Stimulated activated CD4-positive, alpha-beta T cell treated with anti-CD3 and anti-CD28 coated beads, TNF-alpha, amount 100 ng/mL, for 4 hours (primary cell): ENCODE results near the gene CASP10.
"Not testable (repeated sequence)": the region's sequence is repeated elsewhere in the genome, so short reads cannot be mapped to it uniquely, and the experiment has no call there.

Experiments
- DNase-seq, 3 experiments: peaks; one replicate each; pipeline ENCODE4 v3.0.0-alpha.2; 2020; ENCODE audit warnings: low read depth in 3 of 3

Gene CASP10, protein sequence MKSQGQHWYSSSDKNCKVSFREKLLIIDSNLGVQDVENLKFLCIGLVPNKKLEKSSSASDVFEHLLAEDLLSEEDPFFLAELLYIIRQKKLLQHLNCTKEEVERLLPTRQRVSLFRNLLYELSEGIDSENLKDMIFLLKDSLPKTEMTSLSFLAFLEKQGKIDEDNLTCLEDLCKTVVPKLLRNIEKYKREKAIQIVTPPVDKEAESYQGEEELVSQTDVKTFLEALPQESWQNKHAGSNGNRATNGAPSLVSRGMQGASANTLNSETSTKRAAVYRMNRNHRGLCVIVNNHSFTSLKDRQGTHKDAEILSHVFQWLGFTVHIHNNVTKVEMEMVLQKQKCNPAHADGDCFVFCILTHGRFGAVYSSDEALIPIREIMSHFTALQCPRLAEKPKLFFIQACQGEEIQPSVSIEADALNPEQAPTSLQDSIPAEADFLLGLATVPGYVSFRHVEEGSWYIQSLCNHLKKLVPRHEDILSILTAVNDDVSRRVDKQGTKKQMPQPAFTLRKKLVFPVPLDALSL

DNA sequence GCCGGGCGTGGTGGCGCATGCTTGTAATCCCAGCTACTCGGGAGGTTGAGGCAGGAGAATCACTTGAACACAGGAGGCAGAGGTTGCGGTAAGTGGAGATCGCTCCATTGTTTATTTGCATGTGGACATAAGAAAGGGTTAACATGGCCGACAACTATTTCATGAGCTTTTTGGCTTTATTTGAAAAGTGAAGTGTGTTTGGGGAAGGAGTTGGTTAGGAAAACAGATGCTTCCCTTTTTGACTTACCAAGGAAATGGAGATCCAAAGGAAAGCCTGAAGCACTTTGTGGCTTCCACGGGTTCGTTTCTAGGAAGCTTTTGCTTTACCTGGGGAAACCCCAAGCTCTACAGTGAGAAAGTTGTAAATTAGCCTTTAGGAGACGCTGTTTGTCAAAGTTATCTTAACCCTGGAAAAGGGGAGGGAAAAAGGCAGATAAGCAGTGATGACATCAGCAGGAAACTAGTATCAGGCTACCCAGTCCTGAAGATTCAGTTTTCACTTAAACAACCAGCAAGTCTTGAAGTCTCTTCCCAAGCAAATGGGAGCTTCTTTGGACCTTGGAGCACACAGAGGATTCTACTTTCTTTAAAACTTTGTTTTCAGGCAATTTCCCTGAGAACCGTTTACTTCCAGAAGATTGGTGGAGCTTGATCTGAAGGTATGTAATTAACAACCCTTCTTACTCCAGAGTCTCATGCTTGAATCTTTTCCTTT lies at the start of gene CASP10:
Gene CASP10 (plus strand): TSS at position 492 of the 715 bp plus-strand sequence. CDS start 2,637 bp downstream, outside the sequence.
- peak in 1 of 3 experiments; percentile 12 for DNase-seq

DNA sequence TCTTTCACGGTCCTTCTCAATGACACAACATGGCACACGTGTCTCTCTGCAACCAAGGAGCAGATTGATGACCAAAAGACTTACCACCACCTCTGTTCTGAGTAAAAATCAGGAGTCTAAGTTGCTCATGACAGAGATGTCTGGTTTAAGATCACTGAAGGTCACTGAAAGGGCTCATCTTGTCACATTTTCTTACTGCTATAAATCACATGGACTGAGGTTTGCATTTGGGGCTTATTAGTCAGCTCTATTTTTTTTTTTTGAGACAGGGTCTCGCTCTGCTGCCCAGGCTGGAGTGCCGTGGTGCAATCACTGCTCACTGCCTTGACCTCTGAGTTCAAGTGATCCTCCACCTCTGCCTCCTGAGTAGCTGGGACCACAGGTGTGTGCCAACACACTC lies 47.6 kb upstream of the CASP10 start:
- DNase-seq = no peak

DNA sequence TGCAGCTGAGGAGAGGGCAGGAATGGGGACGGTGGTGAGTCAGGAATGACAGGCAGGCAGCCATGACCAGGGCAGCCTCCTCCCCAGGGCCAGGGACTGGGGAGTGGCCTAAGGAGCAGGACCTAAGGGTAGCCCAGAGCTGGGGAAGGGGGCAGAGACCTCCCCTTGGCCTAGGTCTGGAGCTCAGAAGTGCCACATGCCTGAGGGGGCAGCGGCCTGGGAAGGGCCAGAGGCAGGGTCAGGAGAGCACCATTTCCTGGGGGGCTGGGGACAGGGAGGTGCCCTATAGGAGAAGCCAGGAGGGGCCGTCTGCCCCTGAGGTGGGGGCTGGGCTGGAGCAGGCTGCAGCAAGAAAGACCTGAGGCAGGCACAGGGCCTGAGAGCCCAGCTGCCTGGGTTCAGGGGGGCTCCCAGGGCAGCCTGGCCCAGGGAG lies 46.0 kb upstream of the CASP10 start:
- DNase-seq = no peak

DNA sequence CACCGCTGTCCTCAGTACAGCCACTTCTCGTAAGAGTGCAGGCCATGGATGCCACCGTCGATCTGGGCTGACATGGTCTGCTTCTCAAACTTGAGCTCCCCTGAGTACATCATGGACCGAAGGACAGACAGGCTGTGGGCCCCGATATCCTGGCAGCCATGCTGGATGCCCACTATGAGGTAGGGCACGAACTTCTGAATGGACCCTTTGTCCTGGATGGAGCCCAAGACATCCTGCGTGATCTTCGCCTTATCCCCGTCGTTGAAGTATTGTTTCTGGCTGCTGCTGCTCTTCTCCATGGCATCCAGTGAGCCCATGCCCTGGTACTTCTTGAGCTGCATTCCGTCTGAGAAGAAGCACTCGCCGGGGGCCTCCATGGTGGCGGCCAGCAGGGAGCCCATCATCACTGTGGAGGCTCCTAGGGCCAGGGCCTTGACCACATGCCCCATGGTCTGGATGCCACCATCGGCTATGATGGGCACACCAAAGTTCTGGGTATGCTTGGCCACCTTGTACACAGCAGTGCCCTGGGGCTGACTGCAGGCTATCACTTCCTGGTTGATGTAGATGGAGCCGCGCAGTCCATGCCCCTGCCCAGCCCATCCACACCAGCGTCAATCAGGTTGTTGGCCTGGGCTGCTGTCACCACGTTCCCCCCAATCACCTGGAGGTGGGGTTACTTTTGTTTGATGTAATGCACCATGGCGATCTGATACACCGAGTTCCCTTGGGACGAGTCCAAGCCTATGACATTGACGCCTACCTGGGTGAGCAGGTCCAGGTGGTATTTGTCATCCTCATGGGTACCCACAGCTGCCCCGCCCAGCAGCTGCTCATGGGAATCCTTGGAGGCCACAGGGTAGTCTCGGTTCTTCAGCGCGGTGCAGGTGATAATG lies 45.2 kb upstream of the CASP10 start:
- no peak for DNase-seq

DNA sequence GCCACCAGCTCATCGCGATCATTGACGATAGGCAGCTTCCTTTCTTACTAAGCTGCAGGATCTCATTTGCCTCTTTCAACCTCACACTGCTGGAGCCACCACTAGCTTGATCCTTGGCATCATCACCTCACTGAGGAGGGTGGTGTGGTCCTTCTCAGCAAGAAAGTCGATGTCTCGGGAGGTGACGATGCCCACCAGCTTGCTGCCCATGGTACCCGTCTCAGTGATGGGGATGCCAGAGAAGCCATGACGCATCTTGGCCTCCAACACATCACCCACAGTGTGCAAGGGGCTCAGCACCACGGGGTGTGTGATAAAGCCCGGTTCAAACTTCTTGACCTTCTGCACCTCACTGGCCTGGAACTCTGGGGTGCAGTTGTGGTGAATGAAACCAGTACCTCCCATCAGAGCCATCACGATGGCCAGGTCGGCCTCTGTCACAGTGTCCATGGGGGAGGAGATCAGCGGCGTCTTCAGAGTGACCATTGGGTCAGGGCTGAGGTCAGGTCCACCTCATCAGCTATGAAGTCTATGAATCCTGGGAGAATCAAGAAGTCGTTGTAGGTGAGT lies 44.5 kb upstream of the CASP10 start:
- no peak for DNase-seq

DNA sequence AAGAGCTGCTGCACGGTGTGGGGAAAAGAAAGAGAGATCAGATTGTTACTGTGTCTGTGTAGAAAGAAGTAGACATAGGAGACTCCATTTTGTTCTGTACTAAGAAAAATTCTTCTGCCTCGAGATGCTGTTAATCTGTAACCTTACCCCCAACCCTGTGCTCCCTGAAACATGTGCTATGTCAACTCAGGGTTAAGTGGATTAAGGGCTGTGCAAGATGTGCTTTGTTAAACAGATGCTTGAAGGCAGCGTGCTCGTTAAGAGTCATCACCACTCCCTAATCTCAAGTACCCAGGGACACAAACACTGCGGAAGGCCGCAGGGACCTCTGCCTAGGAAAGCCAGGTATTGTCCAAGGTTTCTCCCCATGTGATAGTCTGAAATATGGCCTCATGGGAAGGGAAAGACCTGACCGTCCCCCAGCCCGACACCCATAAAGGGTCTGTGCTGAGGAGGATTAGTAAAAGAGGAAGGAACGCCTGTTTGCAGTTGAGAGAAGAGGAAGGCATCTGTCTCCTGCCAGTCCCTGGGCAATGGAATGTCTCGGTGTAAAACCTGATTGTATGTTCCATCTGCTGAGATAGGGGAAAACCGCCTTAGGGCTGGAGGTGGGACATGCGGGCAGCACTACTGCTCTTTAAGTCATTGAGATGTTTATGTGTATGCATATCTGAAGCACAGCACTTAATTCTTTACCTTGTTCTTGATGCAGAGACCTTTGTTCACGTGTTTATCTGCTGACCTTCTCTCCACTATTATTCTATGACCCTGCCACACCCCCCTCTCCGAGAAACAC lies 43.8 kb upstream of the CASP10 start:
- not testable (repeated sequence) for DNase-seq

DNA sequence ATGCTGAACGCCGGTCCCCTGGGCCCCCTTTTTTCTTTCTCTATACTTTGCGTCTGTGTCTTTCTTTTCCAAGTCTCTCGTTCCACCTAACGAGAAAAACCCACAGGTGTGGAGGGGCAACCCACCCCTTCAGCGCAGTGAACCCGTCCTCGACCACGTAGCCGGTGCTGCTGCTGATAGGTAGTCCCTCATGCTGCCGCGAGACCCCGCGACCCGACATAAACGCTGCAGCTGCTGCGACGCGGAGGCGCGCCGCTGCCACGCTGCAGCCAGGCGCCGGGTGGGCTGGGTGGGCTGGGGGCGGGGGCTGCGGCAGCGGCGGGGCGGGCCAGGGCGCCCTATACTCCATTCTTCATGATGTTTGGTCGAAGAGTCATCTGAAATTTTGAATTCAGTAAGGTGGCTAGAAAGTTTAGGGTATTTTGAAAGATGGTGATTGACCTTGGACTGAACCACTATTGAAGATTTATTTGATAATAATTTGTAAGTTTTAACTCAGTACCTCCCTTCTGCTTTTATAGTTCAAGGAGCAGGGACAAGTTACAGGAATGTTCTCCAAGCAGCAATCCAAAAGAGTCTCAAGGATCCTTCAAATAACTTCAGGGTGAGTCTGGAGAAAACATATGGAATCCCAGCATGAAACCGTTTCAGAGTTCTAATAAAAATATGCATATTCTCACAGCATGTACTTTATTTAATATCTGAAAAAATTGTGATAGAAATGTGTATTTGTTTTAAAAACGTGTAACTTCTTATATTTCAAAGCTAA lies 42.9 kb upstream of the CASP10 start:
- no peak for DNase-seq

DNA sequence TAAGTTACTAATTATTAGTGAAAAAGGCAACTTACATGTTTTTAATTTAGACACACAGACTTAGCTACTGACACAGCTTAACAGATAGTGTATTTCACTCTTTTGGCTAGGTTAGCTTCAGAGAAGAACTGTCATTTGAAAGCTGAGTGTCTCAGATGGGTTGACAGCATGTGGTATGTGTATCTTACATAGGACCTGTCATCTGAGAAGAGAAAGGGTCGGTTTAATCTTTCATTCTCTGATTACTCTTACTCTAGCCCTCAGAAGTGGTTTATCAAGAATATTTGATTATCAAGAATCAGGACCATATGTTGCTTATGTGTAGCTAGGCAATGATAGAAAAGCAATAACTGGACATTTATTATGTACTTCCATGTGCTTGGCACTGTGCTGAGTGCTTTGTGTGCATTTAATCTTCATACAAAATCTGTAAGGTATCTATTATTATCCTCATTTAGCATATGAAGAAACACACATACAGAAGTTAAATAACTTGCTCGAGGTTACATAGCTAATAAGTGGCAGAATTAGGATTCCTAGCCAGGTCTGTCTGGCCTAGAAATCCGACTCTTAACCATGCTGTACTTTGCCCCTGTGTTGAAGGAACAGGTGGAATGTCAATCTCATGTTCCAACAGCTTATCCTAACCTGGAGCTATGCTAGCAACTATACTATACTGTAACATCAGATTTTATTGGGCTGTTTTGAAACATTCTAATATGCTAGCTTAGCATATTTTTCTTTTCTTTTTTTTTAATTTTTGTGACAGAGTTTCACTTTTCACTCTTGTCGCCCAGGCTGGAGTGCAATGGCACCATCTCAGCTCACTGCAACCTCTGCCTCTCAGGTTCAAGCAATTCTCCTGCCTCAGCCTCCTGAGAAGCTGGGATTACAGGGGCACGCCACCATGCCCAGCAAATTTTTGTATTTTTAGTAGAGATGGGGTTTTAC lies 38.6 kb upstream of the CASP10 start:
- no peak for DNase-seq

DNA sequence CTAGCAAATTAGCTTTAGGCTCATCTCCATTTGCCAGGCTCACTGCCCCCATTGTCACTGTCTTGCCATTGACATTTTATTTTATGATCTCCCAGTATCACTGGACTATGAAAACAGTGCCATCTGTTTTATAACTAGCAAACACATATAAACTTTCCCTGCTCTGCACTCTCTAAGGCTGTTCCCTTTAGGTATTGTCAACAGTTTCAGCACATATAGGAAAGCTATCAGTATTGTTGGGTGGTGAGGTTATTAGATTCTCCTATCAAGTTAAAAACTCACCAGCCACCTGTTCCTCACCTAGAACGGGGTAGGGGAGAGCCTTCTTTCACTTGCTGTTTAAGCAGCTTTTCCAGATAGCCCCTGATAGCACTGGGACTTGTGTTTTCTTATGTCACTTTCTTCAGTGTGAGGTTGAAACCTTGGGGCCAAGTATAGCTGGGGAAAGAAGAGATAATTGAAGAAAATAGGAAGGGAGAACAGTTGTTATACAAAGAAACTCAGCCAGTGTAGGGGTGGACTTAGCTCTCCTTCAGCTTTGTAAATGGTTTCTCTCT lies 34.4 kb upstream of the CASP10 start:
- DNase-seq = no peak

DNA sequence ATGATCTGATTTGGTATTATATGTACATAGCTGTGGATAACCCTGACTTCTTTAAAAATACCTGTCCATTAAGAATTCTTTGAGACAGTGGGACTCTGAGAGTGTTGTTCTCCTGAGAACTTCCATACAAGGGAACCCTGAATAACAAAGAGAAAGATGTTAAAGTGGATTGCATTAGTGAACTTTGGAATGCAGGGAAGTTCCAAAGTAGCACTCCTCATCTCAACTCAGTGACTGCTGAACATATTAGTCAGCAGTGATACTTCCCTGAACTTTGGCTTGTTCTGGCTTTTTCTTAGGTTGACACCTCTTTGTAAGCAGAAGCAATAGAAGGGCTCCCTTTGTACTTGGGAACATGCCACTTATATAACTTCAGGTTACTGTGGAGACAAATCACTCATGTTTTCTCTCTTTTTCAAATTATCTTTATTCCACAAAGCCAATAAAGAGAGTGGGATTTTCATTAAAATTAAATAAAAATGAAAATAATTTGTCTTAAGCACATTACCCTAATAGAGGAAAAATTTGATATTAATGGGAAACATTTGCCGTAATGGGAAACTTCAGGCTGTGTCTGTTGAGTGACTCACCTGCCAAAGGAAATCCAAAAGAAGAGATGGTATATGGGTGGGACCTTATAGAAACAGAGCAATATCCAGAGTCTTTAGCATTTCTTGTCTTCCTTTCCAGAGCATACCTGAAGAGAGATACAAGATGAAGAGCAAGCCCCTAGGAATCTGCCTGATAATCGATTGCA lies 33.7 kb upstream of the CASP10 start:
- DNase-seq = no peak

DNA sequence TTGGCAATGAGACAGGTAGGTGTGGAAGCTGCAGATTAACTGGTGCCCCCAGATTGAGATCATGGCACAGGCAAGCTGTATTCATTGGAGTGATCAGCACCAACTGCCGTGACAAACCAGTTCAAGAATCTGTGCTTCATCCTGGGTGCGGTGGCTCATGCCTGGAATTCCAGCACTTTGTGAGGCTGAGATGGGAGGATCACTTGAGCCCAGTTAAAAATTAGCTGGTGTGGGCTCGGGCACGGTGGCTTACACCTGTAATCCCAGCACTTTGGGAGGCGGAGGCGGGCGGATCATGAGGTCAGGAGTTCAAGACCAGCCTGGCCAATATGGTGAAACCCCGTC lies 33.1 kb upstream of the CASP10 start:
- DNase-seq = not testable (repeated sequence)

DNA sequence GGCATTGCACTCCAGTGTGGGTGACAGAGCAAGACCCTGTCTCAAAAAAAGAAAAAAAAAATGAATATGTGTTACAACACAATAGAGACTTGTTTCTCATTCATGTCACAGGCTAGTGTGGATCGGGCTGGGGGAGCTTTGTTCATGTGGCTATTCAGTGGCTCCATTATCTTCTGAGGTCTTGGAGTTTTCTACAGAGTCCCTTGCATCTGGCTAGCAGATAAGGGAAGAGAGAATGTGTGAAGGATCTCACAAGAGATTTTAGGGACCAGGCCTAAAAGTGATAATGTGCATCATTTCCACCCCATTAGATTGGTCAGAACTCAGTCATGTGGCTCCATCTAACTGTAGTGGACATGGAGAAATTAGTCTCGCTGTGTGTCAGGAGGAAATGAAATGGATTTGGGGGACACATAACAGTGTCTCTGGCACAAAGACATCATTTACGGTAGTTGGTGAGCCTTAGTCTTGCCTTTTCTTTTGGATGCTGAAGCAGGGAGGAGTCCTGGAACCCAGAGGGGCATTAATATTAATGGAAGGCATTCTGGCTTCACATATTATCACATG lies 32.4 kb upstream of the CASP10 start:
- DNase-seq = no peak

DNA sequence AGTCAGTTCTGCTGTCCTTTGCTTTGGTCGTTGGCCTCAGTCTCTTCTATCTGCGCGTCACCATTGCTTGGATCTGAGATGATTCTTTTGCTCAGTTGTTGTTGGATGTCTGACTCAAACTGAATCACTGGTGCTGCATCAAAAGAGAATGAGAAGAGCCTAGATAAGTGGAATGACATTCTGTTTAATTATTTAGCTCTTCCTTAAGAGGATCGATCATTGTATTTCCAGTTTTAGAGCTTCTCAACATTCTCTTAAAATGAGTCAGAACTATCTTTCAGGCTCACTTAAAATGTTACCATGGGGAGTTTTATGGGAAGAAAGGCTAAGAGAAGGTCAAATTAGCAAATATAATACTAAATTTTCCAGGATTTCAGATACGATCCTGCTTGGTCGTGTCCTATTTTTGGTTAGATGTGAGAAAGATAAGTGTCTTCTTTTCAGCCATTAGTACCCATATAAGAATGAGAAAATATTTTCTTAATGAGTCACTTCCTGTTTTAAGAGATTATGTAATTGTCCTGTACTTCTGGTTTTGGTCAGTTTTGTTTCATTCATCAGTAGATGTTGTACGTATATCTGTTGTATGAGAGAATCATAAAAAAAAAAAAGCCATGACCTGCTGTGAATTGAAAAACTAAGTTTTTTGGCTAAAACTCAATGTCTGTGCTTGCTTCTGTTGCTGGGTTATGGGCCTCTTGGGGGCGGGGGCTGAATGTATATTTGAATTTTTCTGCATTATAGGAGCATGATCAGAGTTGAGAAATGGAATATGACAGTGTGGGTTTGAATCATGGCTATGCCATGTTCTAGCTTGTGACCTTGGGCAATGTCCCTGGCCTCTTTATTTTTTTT lies 31.6 kb upstream of the CASP10 start:
- DNase-seq = no peak

DNA sequence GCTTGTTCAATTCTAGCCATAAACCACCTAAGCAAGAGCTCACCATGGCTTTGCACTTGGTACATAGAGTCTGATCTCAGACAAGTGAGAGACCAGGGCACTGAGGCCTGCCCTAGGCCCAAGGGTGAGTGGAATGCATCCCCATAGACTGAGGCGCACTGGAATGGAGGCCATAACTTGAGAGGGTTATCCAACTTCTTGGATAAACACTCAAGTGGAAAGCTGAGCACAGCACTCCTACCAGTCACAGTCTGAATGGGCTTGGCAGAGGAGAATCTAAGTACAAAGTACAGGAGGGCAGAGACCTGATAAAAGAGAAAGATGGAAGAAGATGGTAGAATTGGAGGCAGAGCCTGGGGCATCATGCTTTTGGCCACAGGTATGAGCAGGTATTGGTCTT lies 30.4 kb upstream of the CASP10 start:
- no peak for DNase-seq

DNA sequence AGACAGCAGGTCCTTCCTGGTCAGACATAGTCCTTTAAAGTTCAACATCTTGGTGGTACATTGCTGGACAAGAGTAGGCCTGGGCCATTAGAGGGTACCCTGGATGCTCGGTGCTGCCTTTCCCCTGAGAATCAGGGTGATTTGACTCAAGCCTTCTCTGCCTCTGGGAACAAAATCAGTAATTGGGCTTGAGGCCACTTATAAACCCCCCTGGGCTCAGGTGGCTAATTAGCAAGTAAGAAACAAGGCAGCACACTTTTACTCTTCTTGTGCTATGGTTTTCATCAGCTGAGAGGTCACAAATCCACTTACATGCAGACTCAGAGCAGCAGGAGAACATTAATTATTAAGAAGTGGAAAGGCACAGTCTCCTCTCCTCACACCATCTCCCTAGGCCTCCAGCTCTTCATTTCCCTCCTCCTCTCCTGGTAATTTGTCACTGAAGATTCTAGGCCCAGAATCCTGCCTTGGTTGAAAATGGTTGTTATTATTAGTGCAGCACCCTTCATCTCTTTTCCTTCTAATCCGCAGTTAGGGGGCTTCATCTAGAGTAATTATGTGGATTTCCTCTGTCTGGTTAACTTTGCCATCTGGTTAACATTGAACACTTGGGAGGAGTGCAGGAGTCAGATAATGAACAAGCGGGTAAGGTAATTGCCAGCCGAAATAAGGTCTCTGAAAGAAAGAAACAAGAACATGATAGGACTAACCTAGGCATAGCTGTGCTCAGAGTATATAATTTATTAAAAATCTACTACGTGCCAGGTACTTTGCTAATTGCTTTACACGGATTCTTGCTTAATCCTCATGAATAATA lies 29.7 kb upstream of the CASP10 start:
- no peak for DNase-seq
